HL-60 (cell line): ENCODE data around the gene STK32B.

Source experiments
- DNase-seq, 2 experiments: peaks; one replicate each; pipeline ENCODE4 v3.0.0-alpha.2; 2010 to 2020; ENCODE audit warnings: low read depth in 1 of 2, low spot score in 1 of 2
- H3K27ac ChIP-seq: fragments of 250-450 bp; sonication (Bioruptor Pico); replicated peaks from 2 replicates; pipeline ENCODE4 v1.5.1; 2020; ENCODE audit warnings: mild to moderate bottlenecking, moderate library complexity
- H3K27me3 ChIP-seq: fragments of 250-450 bp; sonication (Bioruptor Pico); 2 replicates; pipeline ENCODE4 v1.5.1; 2021; ENCODE audit warnings: mild to moderate bottlenecking, moderate library complexity; ENCODE audit not compliant: insufficient read depth, poor library complexity, severe bottlenecking
- H3K4me3 ChIP-seq: replicated peaks from 2 replicates; pipeline ENCODE4 v1.5.1; 2011; ENCODE audit warnings: mild to moderate bottlenecking, control low read depth, low read length; ENCODE audit not compliant: insufficient read depth
- GABPA ChIP-seq: IDR thresholded peaks from 2 replicates; pipeline ENCODE4 v1.6.1; 2012; ENCODE audit warnings: low read depth
- POLR2AphosphoS5 ChIP-seq: IDR thresholded peaks from 2 replicates; pipeline ENCODE4 v1.6.1; 2012; ENCODE audit warnings: low read depth
- SPI1 ChIP-seq: IDR thresholded peaks from 2 replicates; pipeline ENCODE4 v1.6.1; 2012; ENCODE audit warnings: low read depth, mild to moderate bottlenecking, borderline replicate concordance
- TF ChIP-seq, protein P1 (sequence below): IDR thresholded peaks from 2 replicates; pipeline ENCODE4 v1.6.1; 2012; ENCODE audit warnings: low read depth; ENCODE audit not compliant: insufficient replicate concordance
- TF ChIP-seq, protein P2 (sequence below): IDR thresholded peaks from one replicate; pipeline ENCODE4 v1.5.1; 2011; ENCODE audit warnings: low read length, control low read depth, inconsistent platforms; ENCODE audit not compliant: insufficient read depth

STK32B gene

DNA sequence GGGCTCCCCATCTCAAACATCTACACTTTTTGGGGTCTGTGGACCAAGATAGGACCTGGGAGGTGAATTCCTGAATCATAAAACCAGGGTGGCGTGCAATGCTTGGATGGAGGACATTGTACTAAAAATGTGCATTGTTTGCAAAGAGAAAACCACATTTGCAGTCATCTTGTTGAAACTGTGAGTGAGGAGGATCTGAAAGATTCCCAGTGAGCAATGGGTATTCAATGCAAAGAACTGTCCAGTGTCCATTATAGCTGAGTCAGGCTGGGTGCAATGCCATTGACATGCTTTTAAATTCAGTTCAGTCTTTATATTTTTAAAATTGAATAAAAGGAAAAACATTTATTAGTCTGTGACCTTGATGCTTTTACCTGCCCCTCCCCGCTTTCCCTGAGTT lies 215.7 kb downstream of the STK32B start:
- TF ChIP-seq POLR2AphosphoS5 (no peak), SPI1 (no peak), GABPA (no peak)
- TF ChIP-seq, protein P1, sequence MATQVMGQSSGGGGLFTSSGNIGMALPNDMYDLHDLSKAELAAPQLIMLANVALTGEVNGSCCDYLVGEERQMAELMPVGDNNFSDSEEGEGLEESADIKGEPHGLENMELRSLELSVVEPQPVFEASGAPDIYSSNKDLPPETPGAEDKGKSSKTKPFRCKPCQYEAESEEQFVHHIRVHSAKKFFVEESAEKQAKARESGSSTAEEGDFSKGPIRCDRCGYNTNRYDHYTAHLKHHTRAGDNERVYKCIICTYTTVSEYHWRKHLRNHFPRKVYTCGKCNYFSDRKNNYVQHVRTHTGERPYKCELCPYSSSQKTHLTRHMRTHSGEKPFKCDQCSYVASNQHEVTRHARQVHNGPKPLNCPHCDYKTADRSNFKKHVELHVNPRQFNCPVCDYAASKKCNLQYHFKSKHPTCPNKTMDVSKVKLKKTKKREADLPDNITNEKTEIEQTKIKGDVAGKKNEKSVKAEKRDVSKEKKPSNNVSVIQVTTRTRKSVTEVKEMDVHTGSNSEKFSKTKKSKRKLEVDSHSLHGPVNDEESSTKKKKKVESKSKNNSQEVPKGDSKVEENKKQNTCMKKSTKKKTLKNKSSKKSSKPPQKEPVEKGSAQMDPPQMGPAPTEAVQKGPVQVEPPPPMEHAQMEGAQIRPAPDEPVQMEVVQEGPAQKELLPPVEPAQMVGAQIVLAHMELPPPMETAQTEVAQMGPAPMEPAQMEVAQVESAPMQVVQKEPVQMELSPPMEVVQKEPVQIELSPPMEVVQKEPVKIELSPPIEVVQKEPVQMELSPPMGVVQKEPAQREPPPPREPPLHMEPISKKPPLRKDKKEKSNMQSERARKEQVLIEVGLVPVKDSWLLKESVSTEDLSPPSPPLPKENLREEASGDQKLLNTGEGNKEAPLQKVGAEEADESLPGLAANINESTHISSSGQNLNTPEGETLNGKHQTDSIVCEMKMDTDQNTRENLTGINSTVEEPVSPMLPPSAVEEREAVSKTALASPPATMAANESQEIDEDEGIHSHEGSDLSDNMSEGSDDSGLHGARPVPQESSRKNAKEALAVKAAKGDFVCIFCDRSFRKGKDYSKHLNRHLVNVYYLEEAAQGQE: no peak
- TF ChIP-seq, protein P2, sequence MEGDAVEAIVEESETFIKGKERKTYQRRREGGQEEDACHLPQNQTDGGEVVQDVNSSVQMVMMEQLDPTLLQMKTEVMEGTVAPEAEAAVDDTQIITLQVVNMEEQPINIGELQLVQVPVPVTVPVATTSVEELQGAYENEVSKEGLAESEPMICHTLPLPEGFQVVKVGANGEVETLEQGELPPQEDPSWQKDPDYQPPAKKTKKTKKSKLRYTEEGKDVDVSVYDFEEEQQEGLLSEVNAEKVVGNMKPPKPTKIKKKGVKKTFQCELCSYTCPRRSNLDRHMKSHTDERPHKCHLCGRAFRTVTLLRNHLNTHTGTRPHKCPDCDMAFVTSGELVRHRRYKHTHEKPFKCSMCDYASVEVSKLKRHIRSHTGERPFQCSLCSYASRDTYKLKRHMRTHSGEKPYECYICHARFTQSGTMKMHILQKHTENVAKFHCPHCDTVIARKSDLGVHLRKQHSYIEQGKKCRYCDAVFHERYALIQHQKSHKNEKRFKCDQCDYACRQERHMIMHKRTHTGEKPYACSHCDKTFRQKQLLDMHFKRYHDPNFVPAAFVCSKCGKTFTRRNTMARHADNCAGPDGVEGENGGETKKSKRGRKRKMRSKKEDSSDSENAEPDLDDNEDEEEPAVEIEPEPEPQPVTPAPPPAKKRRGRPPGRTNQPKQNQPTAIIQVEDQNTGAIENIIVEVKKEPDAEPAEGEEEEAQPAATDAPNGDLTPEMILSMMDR: no peak
- Histone ChIP-seq H3K27ac (no peak overlapping the region), H3K4me3 (no peak overlapping the region), H3K27me3 (no peaks in the 10 kb centered on the region)
- no peak for DNase-seq

DNA sequence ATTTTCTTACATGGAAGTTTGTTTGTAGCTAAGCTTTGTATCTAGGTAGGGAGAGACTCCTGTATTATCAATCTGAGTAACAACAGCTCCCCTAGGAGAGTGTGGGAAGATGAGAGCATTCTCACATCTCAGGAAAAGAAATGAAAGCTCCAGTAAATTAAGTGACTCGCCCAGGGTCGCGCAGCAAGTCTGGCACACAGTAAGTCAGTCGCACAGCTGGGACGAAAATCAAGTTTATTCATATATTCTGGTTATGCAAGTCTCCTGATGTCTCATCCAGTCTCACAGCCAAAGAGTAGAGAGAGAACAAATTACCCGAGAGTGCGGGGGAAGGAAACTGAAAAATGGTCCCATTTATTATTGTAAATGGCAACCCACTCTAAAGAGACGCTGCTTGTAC lies 216.1 kb downstream of the STK32B start:
- TF ChIP-seq GABPA (no peak), SPI1 (no peak), POLR2AphosphoS5 (no peak)
- TF ChIP-seq, protein P1: no peak
- TF ChIP-seq, protein P2: no peak
- H3K27ac ChIP-seq: no peak overlapping the region
- no peaks in the 10 kb centered on the region for H3K27me3 ChIP-seq
- no peak overlapping the region for H3K4me3 ChIP-seq
- DNase-seq: no peak

DNA sequence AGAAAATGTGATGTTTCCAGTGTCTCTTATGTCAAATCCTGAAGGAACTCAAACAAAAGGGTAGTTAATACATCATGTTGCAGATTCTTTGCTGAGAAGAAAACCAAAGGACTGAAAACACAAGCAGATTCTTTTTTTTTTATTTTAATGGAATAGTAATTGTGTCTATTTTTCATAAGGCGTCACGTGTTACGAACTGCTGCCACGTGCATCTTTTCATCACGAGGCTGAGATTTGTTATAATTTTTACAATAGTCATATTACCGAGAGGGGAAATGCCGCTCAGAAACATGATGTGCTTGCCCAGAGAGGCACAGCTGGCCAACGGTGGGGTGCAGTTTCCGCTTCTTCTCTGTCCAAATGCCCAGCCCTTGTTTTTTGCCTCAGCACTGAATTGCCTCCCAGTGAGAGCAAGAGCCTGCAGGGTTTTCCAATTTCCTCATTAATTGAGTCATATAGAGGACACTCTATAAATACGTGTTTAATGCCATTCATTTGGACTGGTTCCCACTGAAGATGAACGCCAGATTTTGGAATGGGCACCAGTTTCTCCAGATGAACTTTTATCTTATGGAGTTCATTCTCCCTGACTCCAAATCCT lies 225.3 kb downstream of the STK32B start:
- Histone ChIP-seq H3K27me3 (no peaks in the 10 kb centered on the region), H3K4me3 (no peak overlapping the region), H3K27ac (no peak overlapping the region)
- no peak for DNase-seq
- TF ChIP-seq SPI1: no peak
- no peak for TF ChIP-seq GABPA
- TF ChIP-seq, protein P2: no peak
- TF ChIP-seq POLR2AphosphoS5: no peak
- TF ChIP-seq, protein P1: no peak
